Measurements from ENCODE around the gene CRTAC1.

- no peak for TF ChIP-seq POLR2AphosphoS5 (IDR thresholded peaks at IDR 0.05; ENCODE audit: low read depth, low read length)
- TF ChIP-seq POLR2A (IDR thresholded peaks at IDR 0.05; ENCODE audit: low read depth, low read length): no peak
- TF ChIP-seq TAF1 (IDR thresholded peaks at IDR 0.05; ENCODE audit: low read depth, low read length): no peak
These were observed 111.4 kb downstream of the CRTAC1 start for GRCh38 chr10:97919012-97919411.

Measured in GM12891 (cell line).